Hematopoietic multipotent progenitor cell treated with erythropoietin and hydrocortisone succinate and interleukin-3 and kit ligand, for 15 days (in vitro differentiated cells): ENCODE measurements around the gene ATP2A2.
A peak's percentile ranks its signal among the peaks of the same experiment; 100 is the strongest.
"Not testable (repeated sequence)": the region's sequence is repeated elsewhere in the genome, so short reads cannot be mapped to it uniquely, and the experiment has no call there.

Experiments used
- DNase-seq: peaks from one replicate; pipeline ENCODE4 v3.0.0-alpha.2; 2015; ENCODE audit warnings: low spot score

Gene ATP2A2

GRCh38 chr12:110343736-110344555 lies 62.9 kb downstream of the ATP2A2 start:
- DNase-seq: no peak

GRCh38 chr12:110344657-110345056 lies 63.6 kb downstream of the ATP2A2 start:
- no peak for DNase-seq

- DNase-seq: no peak
Observed at GRCh38 chr12:110345176-110345661, 64.2 kb downstream of the ATP2A2 start.

GRCh38 chr12:110345963-110346362 lies 64.9 kb downstream of the ATP2A2 start:
- no peak for DNase-seq

GRCh38 chr12:110347767-110348166 lies 66.7 kb downstream of the ATP2A2 start:
- no peak for DNase-seq

GRCh38 chr12:110348431-110349059 lies 67.5 kb downstream of the ATP2A2 start:
- DNase-seq: no peak

- DNase-seq: no peak
Observed at GRCh38 chr12:110349096-110349495, 68.0 kb downstream of the ATP2A2 start.

GRCh38 chr12:110349514-110350151 lies 68.6 kb downstream of the ATP2A2 start:
- no peak for DNase-seq

- no peak for DNase-seq
Observed at GRCh38 chr12:110351119-110351518, 70.1 kb downstream of the ATP2A2 start.

GRCh38 chr12:110352401-110352800 lies 71.4 kb downstream of the ATP2A2 start:
- DNase-seq: no peak

GRCh38 chr12:110353211-110353965 lies 72.3 kb downstream of the ATP2A2 start:
- no peak for DNase-seq

GRCh38 chr12:110354172-110354780 lies 73.2 kb downstream of the ATP2A2 start:
- no peak for DNase-seq

- peak; percentile 14 for DNase-seq
Observed at GRCh38 chr12:110355073-110355472, 74.0 kb downstream of the ATP2A2 start.

- DNase-seq: not testable (repeated sequence)
Observed at GRCh38 chr12:110358384-110359097, 77.5 kb downstream of the ATP2A2 start.

- no peak for DNase-seq
Observed at GRCh38 chr12:110361216-110361615, 80.2 kb downstream of the ATP2A2 start.

GRCh38 chr12:110365489-110366320 lies 84.7 kb downstream of the ATP2A2 start:
- DNase-seq: no peak

GRCh38 chr12:110366321-110367142 lies 85.5 kb downstream of the ATP2A2 start:
- DNase-seq: no peak

GRCh38 chr12:110367181-110367864 lies 86.3 kb downstream of the ATP2A2 start:
- no peak for DNase-seq

GRCh38 chr12:110369992-110370391 lies 88.9 kb downstream of the ATP2A2 start:
- DNase-seq: no peak
